B cell (primary cell): ENCODE measurements around the gene MKS1. TPM values are rescaled to one million over a fixed set of nuclear protein-coding genes. Genes with fewer than 3 reads are reported as not detected.

Experiments used
- ATAC-seq: fragments of 200-7000 bp; cut with Tn5 transposase; one replicate; pipeline ENCODE4 v1.10.0; 2021; ENCODE audit warnings: low read depth, mild to moderate bottlenecking, moderate number of reproducible peaks, moderate library complexity
- CTCF ChIA-PET: fragments of 350-600 bp; sonication (Branson Sonifier 250); formaldehyde crosslinking; loops from one replicate; lab custom pipeline; 2021; ENCODE audit warnings: antibody characterized with exemption, inconsistent platforms; lab: Charles Lee
- POLR2A ChIA-PET: fragments of 350-600 bp; sonication (Branson Sonifier 250); formaldehyde crosslinking; loops from one replicate; lab custom pipeline; 2021; ENCODE audit warnings: antibody characterized with exemption; lab: Charles Lee
- DNase-seq: peaks from one replicate; pipeline ENCODE4 v3.0.0; 2013
- H2AFZ ChIP-seq: 2 replicates; pipeline ENCODE4 v1.6.1; 2012; ENCODE audit warnings: mild to moderate bottlenecking, low read depth, low read length; ENCODE audit not compliant: insufficient read depth, poor library complexity, severe bottlenecking
- H3K27ac ChIP-seq, 2 donors: 1 replicate in 1 of 2; 2 replicates in 1 of 2; pipeline ENCODE4 v1.5.1; 2012 to 2013; ENCODE audit warnings: low read length in 2 of 2, mild to moderate bottlenecking in 2 of 2, moderate library complexity in 1 of 2
- H3K27me3 ChIP-seq, 4 experiments: fragments of 200-600 bp in 1 of 4; sonication (generic) in 1 of 4; replicated peaks in 1 of 4; 1 replicate in 2 of 4; 2 replicates in 2 of 4; pipeline versions ENCODE4 v1.6.1 to v1.7.0; 2013 to 2016; ENCODE audit warnings: low read length in 3 of 4, mild to moderate bottlenecking in 2 of 4, mixed read lengths in 1 of 4, moderate library complexity in 1 of 4; ENCODE audit not compliant: insufficient read depth in 4 of 4, control insufficient read depth in 3 of 4; ENCODE audit errors: control extremely low read depth in 1 of 4
- H3K36me3 ChIP-seq, 2 experiments: replicated peaks in 1 of 2; 1 replicate in 1 of 2; 2 replicates in 1 of 2; pipeline versions ENCODE4 v1.6.1 to v1.7.1; 2013; ENCODE audit warnings: low read length in 1 of 2; ENCODE audit not compliant: insufficient read depth in 2 of 2, control insufficient read depth in 1 of 2; ENCODE audit errors: control extremely low read depth in 1 of 2, extremely low read depth in 1 of 2
- H3K4me1 ChIP-seq, 2 donors: fragments of 200-600 bp in 1 of 2; sonication (generic) in 1 of 2; 1 replicate in 1 of 2; 2 replicates in 1 of 2; pipeline versions ENCODE4 v1.5.1 to v1.6.1; 2013 to 2017; ENCODE audit warnings: low read length in 2 of 2; ENCODE audit not compliant: control insufficient read depth in 2 of 2, insufficient read depth in 2 of 2
- H3K4me2 ChIP-seq: replicated peaks from 2 replicates; pipeline ENCODE3; 2012; ENCODE audit warnings: mild to moderate bottlenecking, low read depth, low read length; ENCODE audit not compliant: poor library complexity, severe bottlenecking
- H3K4me3 ChIP-seq, 5 experiments: fragments of 200-600 bp in 1 of 5; sonication (generic) in 1 of 5; 1 replicate in 3 of 5; 2 replicates in 2 of 5; pipeline versions ENCODE4 v1.5.1 to v1.7.0; 2011 to 2016; ENCODE audit warnings: low read length in 4 of 5, mild to moderate bottlenecking in 4 of 5, low read depth in 2 of 5, control low read depth in 1 of 5, moderate library complexity in 1 of 5; ENCODE audit not compliant: insufficient read depth in 1 of 5; ENCODE audit errors: control extremely low read depth in 1 of 5, extremely low read depth in 1 of 5
- H3K79me2 ChIP-seq: fragments of 200-600 bp; sonication (generic); one replicate; pipeline ENCODE4 v1.6.0; 2016; ENCODE audit warnings: low read length; ENCODE audit not compliant: control insufficient read depth, insufficient read depth
- H3K9ac ChIP-seq: fragments of 200-600 bp; sonication (generic); 2 replicates; pipeline ENCODE4 v1.6.1; 2017; ENCODE audit warnings: mild to moderate bottlenecking, low read length, moderate library complexity
- H3K9me3 ChIP-seq, 3 donors: one replicate each; pipeline versions ENCODE4 v1.6.1 to v1.7.1; 2013; ENCODE audit warnings: low read length in 2 of 3; ENCODE audit not compliant: control insufficient read depth in 2 of 3, insufficient read depth in 1 of 3; ENCODE audit errors: control extremely low read depth in 1 of 3
- H4K20me1 ChIP-seq: 2 replicates; pipeline ENCODE4 v1.6.0; 2012; ENCODE audit warnings: mild to moderate bottlenecking, low read length; ENCODE audit not compliant: insufficient read depth, control insufficient read depth, poor library complexity, severe bottlenecking
- H3K27ac Mint-ChIP-seq: one replicate; pipeline ENCODE4 v1.8.0; 2021; ENCODE audit warnings: mixed read lengths
- H3K27me3 Mint-ChIP-seq: one replicate; pipeline ENCODE4 v1.8.0; 2021; ENCODE audit warnings: mixed read lengths
- H3K4me1 Mint-ChIP-seq: one replicate; pipeline ENCODE4 v1.8.0; 2021; ENCODE audit warnings: mixed read lengths
- H3K4me3 Mint-ChIP-seq: one replicate; pipeline ENCODE4 v1.8.0; 2021; ENCODE audit warnings: mixed read lengths
- H3K9me3 Mint-ChIP-seq: one replicate; pipeline ENCODE4 v1.8.0; 2022; ENCODE audit warnings: mixed read lengths; ENCODE audit not compliant: insufficient read depth
- EZH2 ChIP-seq: IDR thresholded peaks from 2 replicates; pipeline ENCODE4 v1.6.1; 2012; ENCODE audit warnings: borderline replicate concordance, low read depth, mild to moderate bottlenecking, moderate library complexity, low read length; ENCODE audit not compliant: insufficient read depth, poor library complexity, severe bottlenecking
- WGBS: methylation state at CpG from one replicate; pipeline ENCODE4 v1.1.5; 2013; ENCODE audit warnings: missing lambda C conversion rate; ENCODE audit not compliant: insufficient coverage; 5-methylcytosine and 5-hydroxymethylcytosine counted together
- intact Hi-C: fragments of 100-400 bp; cut with micrococcal nuclease; formaldehyde crosslinking; loops from one replicate; pipeline ENCODE4 v1.10.0; 2022
- polyA plus RNA-seq: library from polyadenylated mRNA; depleted of rRNA; stranded (reverse); fragments of >200 nt; gene quantifications from 2 replicates; pipeline ENCODE4 v1.2.3, GENCODE V29; 2012
- total RNA-seq, 2 donors: library from RNA; stranded (reverse); fragments of 120-200 nt in 1 of 2; gene quantifications; 1 replicate in 1 of 2; 2 replicates in 1 of 2; pipeline versions ENCODE4 v1.2.3 to v1.2.4, GENCODE V29; 2013 to 2022
- TF ChIP-seq, protein P1 (sequence below): fragments of 200-600 bp; IDR thresholded peaks from one replicate; pipeline ENCODE4 v1.8.0; 2022; ENCODE audit warnings: antibody characterized with exemption, mild to moderate bottlenecking

MKS1 gene
- total and polyA plus RNA-seq, 2 donors (not counting 1 experiment from before 2014, with no cell fraction given), result 8.3 to 19.6 TPM

DNA sequence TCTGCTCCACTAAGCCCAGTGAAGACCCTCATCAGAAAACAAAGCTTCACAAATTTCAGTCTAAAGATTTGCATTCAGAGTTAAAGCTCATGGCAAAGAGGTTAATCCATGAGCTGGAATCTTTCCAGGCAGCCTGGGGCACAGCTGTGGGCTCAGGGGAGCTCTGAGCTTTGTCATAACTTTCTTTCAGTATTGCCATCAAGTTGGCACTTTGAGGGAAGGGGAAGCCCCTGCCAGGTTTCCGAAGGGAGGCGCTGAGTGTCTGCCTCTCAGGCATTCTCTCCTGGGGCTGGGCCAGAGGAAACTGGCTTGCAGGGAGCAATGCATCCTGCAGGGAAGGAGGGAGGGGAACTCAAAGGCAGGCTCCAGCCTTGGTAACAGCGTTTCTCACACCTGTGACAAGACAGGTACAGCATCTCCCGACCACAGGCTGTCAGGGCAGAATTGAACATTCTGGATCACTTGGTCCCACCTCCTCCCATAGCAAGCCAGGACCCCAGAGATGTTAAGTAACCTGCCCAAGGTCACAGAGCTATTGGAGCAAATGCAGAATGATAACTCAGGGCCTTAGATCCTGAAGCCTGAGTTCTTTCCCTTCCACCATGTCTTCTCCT is 23.2 kb upstream of the MKS1 start:
- Mint-ChIP-seq H3K4me1 (no peaks in the 10 kb centered on the region), H3K9me3 (no peaks in the 10 kb centered on the region), H3K4me3 (no peak overlapping the region), H3K27me3 (peaks cover 56% of the 10 kb centered on the region), H3K27ac (no peak overlapping the region)
- intact Hi-C loops, result no loop called here
- H3K4me1 ChIP-seq, result no peaks in the 10 kb centered on the region
- POLR2A ChIA-PET, result interaction anchor here (0.5 kb wide), 1 partner anchor 24 kb away, joined by 3 read pairs; no protein-coding TSS in a partner anchor
- no peaks in the 10 kb centered on the region for H3K79me2 ChIP-seq
- no peak overlapping the region for H2AFZ ChIP-seq
- no peak for DNase-seq
- H3K9ac ChIP-seq, result no peak overlapping the region
- H3K27ac ChIP-seq, result no peak overlapping the region
- H3K4me2 ChIP-seq, result no peak overlapping the region
- H3K9me3 ChIP-seq, result peaks cover 0 to 3% (median 0%) of the 10 kb centered on the region in 3 donors
- TF ChIP-seq EZH2, result no peak
- TF ChIP-seq, protein P1, sequence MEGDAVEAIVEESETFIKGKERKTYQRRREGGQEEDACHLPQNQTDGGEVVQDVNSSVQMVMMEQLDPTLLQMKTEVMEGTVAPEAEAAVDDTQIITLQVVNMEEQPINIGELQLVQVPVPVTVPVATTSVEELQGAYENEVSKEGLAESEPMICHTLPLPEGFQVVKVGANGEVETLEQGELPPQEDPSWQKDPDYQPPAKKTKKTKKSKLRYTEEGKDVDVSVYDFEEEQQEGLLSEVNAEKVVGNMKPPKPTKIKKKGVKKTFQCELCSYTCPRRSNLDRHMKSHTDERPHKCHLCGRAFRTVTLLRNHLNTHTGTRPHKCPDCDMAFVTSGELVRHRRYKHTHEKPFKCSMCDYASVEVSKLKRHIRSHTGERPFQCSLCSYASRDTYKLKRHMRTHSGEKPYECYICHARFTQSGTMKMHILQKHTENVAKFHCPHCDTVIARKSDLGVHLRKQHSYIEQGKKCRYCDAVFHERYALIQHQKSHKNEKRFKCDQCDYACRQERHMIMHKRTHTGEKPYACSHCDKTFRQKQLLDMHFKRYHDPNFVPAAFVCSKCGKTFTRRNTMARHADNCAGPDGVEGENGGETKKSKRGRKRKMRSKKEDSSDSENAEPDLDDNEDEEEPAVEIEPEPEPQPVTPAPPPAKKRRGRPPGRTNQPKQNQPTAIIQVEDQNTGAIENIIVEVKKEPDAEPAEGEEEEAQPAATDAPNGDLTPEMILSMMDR, result no peak
- H3K4me3 ChIP-seq, result no peak overlapping the region
- peaks cover 0 to 38% (median 6%) of the 10 kb centered on the region in 4 experiments for H3K27me3 ChIP-seq
- H3K36me3 ChIP-seq, result no peaks in the 10 kb centered on the region
- 28% methylated on average over 3 of the region's 4 CpGs for WGBS
- CTCF ChIA-PET, result no interaction called here
- H4K20me1 ChIP-seq, result no peaks in the 10 kb centered on the region
- no peak for ATAC-seq

DNA sequence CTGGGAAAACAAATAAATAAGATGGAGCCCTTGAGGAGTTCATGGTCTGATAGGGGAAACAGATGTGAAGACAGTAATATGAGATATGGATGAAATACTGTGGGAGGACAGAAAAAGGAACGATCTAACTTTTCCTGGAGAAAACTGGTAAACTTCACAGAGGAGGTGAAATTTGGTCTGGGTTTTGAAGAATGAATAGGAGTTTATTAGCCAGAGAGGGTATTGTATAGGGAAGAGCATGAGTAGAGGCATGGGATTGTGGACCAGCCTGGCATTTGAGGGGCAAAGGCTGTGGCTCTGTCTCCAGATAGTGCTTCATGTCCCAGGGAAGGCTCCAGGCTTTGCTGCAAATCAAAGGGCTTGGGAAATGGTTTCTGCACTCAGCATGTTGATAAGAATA is 20.9 kb upstream of the MKS1 start:
- ATAC-seq (no peak), DNase-seq (no peak)
- Mint-ChIP-seq H3K4me1 (peaks cover under 1% of the 10 kb centered on the region), H3K9me3 (no peaks in the 10 kb centered on the region), H3K27me3 (peaks cover 56% of the 10 kb centered on the region), H3K4me3 (no peak overlapping the region), H3K27ac (no peak overlapping the region)
- ChIA-PET CTCF (no interaction called here), POLR2A (no interaction called here)
- H3K36me3 ChIP-seq, result no peaks in the 10 kb centered on the region
- no peaks in the 10 kb centered on the region for H4K20me1 ChIP-seq
- no peak overlapping the region for H3K27ac ChIP-seq
- intact Hi-C loops, result no loop called here
- WGBS, result 67% methylated on average over 1 of the region's 1 CpG
- H3K9ac ChIP-seq, result no peak overlapping the region
- H2AFZ ChIP-seq, result no peak overlapping the region
- H3K9me3 ChIP-seq, result peaks cover 0 to 3% (median 0%) of the 10 kb centered on the region in 3 donors
- no peaks in the 10 kb centered on the region for H3K4me1 ChIP-seq
- no peak overlapping the region for H3K4me2 ChIP-seq
- H3K27me3 ChIP-seq, result peaks cover 0 to 27% (median 6%) of the 10 kb centered on the region in 4 experiments
- H3K79me2 ChIP-seq, result no peaks in the 10 kb centered on the region
- H3K4me3 ChIP-seq, result no peak overlapping the region
- TF ChIP-seq EZH2, result no peak
- TF ChIP-seq, protein P1, result no peak
